ENCODE data around the gene CA4. TPM values are rescaled to one million over a fixed set of nuclear protein-coding genes. Genes with fewer than 3 reads are reported as not detected.
"Not testable (repeated sequence)": the region's sequence is repeated elsewhere in the genome, so short reads cannot be mapped to it uniquely, and the experiment has no call there.

Gene CA4
- total RNA-seq, 1 experiment from 2014 or later: 6.7 TPM

- Mint-ChIP-seq H3K9me3 (no peaks in the 10 kb centered on the region), H3K36me3 (no peaks in the 10 kb centered on the region), H3K27ac (no peak overlapping the region), H3K27me3 (ENCODE audit: low read depth) (no peaks in the 10 kb centered on the region), H3K4me3 (no peak overlapping the region), H3K4me1 (peaks cover under 1% of the 10 kb centered on the region; the same call in 1 of the 2 replicates)
- TF ChIP-seq NFYB (CRISPR knock-in tag; conservative IDR thresholded peaks at IDR 0.05; ENCODE audit: low read depth): no peak
- no peak for TF ChIP-seq PRRX2 (CRISPR knock-in tag; IDR thresholded peaks at IDR 0.05)
- TF ChIP-seq CREM (CRISPR knock-in tag; IDR thresholded peaks at IDR 0.05): no peak
- TF ChIP-seq USF2 (CRISPR knock-in tag; IDR thresholded peaks at IDR 0.05): no peak
- ChIA-PET POLR2A (no interaction called here), CTCF (interaction anchor here (0.6 kb wide), 1 partner anchor 330 kb away, joined by 3 read pairs; no protein-coding TSS in a partner anchor)
- DNase-seq (ENCODE audit: low spot score): no peak
- ATAC-seq: no peak
Observed at GRCh38 chr17:60107526-60108257, 42.1 kb upstream of the CA4 start.

- H3K27me3 Mint-ChIP-seq (ENCODE audit: low read depth); H3K36me3 Mint-ChIP-seq; CTCF ChIA-PET; POLR2A ChIA-PET; H3K4me3 Mint-ChIP-seq; H3K27ac Mint-ChIP-seq; H3K9me3 Mint-ChIP-seq; DNase-seq (ENCODE audit: low spot score); H3K4me1 Mint-ChIP-seq; ATAC-seq: not testable (repeated sequence)
Observed at GRCh38 chr17:60108309-60108708, 41.5 kb upstream of the CA4 start.

- Mint-ChIP-seq H3K4me3 (no peak overlapping the region), H3K4me1 (no peaks in the 10 kb centered on the region), H3K27ac (no peak overlapping the region), H3K27me3 (ENCODE audit: low read depth) (no peaks in the 10 kb centered on the region), H3K9me3 (no peaks in the 10 kb centered on the region), H3K36me3 (no peaks in the 10 kb centered on the region)
- DNase-seq (ENCODE audit: low spot score): no peak
- ATAC-seq: no peak
- ChIA-PET CTCF (no interaction called here), POLR2A (no interaction called here)
- no peak for TF ChIP-seq IRF1 (CRISPR knock-in tag; IDR thresholded peaks at IDR 0.05)
- no peak for TF ChIP-seq ZNF416 (CRISPR knock-in tag; IDR thresholded peaks at IDR 0.05)
- no peak for TF ChIP-seq ZNF219 (CRISPR knock-in tag; IDR thresholded peaks at IDR 0.05; ENCODE audit: borderline replicate concordance)
- TF ChIP-seq AFF4 (CRISPR knock-in tag; IDR thresholded peaks at IDR 0.05; ENCODE audit: borderline replicate concordance): no peak
- TF ChIP-seq OVOL2 (CRISPR knock-in tag; IDR thresholded peaks at IDR 0.05; ENCODE audit: borderline replicate concordance): no peak
- no peak for TF ChIP-seq TP53 (CRISPR knock-in tag; IDR thresholded peaks at IDR 0.05)
- TF ChIP-seq TEAD4 (CRISPR knock-in tag; IDR thresholded peaks at IDR 0.05): no peak
- no peak for TF ChIP-seq ATF1 (CRISPR knock-in tag; IDR thresholded peaks at IDR 0.05)
- no peak for TF ChIP-seq ZMAT4 (CRISPR knock-in tag; IDR thresholded peaks at IDR 0.05)
- TF ChIP-seq ELF4 (CRISPR knock-in tag; IDR thresholded peaks at IDR 0.05; ENCODE audit: low read depth): no peak
- TF ChIP-seq ZNF281 (CRISPR knock-in tag; IDR thresholded peaks at IDR 0.05): no peak
- TF ChIP-seq ATF6 (CRISPR knock-in tag; IDR thresholded peaks at IDR 0.05): no peak
- no peak for TF ChIP-seq JUN (CRISPR knock-in tag; IDR thresholded peaks at IDR 0.05)
- TF ChIP-seq PRRX2 (CRISPR knock-in tag; IDR thresholded peaks at IDR 0.05): no peak
- TF ChIP-seq RORB (CRISPR knock-in tag; IDR thresholded peaks at IDR 0.05): no peak
- TF ChIP-seq USF1 (CRISPR knock-in tag; IDR thresholded peaks at IDR 0.05): no peak
- TF ChIP-seq NR1H2 (CRISPR knock-in tag; IDR thresholded peaks at IDR 0.05): no peak
- no peak for TF ChIP-seq ZNF396 (CRISPR knock-in tag; IDR thresholded peaks at IDR 0.05; ENCODE audit: borderline replicate concordance)
Observed at GRCh38 chr17:60108712-60109111, 41.1 kb upstream of the CA4 start.
